Muscle of arm (tissue), 12 donors: ENCODE data around the gene TNS4. TPM values are rescaled to one million over a fixed set of nuclear protein-coding genes. Genes with fewer than 3 reads are reported as not detected.

Experiments used
- DNase-seq: peaks from one replicate; pipeline ENCODE4 v3.0.0-alpha.2; 2013
- polyA plus RNA-seq, 12 donors: library from polyadenylated mRNA; unstranded; fragments of 120-200 nt; gene quantifications; one replicate each; pipeline ENCODE4 v1.2.1, GENCODE V29; 2013; ENCODE audit not compliant: insufficient read length in 12 of 12

The TNS4 gene
- polyA plus RNA-seq, 12 donors: 0.04 to 6.8 (median 0.15) TPM; not detected in 5

- DNase-seq: no peak
Observed at GRCh38 chr17:40516581-40517285, 15.3 kb upstream of the TNS4 start.

- no peak for DNase-seq
Observed at GRCh38 chr17:40515491-40516041, 14.1 kb upstream of the TNS4 start.

GRCh38 chr17:40515011-40515410 is 13.6 kb upstream of the TNS4 start:
- no peak for DNase-seq

GRCh38 chr17:40514013-40514875 is 12.8 kb upstream of the TNS4 start:
- no peak for DNase-seq

- no peak for DNase-seq
Observed at GRCh38 chr17:40511667-40512220, 10.3 kb upstream of the TNS4 start.

GRCh38 chr17:40511136-40511535 is 9.7 kb upstream of the TNS4 start:
- no peak for DNase-seq

DNA sequence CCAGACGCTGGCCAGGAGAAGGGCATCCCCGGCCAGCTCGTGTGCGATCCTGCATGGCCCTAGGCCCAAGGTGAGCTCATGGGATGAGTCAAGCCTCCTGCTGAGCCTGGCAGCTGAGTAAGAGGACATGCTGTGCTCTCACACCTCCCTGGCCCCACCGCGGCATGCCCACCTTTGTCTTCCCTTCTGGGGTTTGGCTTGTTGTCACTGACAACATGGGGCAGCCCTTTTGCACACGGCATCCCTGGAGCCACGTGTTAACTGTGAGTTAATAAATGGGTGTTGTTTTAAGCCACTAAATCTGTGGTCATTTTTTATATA is 8.9 kb upstream of the TNS4 start:
- DNase-seq: no peak

- DNase-seq: no peak
Observed at GRCh38 chr17:40509626-40510327, 8.4 kb upstream of the TNS4 start.

DNA sequence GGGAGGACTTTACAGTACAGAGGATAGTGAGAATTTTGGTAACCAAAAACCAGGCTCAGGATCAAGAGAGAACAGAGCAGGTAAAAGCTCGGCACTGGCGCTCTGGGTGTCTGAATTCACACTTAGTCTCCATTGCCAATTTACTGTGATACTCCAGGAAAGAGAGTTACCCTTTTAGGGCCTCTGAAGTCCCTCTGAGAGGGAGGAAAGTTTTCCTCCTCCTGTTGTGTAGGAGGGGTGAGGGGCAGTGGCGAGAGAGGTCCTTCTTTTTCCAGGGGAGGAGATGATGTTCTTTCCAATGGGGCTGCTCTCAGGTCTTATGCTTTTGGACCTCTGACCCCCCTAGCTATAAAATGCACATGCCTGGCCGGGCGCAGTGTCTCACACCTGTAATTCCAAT is 5.4 kb upstream of the TNS4 start:
- DNase-seq: no peak

DNA sequence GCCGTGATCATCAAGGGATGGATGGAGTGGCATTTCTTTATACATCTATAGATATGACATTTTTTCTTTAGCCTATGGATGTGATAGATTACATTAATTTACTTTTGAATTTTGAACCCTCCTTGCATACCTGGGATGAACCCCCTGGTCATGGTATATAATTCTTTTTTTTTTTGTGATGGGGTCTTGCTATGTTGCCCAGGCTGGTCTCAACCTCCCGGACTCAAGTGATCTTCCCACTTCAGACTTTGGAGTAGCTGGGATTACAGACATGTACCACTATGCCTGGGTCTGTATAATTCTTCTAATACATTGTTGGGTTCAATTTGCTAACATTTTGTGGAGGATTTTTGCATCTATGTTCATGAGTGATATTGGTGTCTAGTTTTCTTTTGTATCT is 1.7 kb upstream of the TNS4 start:
- no peak for DNase-seq

DNA sequence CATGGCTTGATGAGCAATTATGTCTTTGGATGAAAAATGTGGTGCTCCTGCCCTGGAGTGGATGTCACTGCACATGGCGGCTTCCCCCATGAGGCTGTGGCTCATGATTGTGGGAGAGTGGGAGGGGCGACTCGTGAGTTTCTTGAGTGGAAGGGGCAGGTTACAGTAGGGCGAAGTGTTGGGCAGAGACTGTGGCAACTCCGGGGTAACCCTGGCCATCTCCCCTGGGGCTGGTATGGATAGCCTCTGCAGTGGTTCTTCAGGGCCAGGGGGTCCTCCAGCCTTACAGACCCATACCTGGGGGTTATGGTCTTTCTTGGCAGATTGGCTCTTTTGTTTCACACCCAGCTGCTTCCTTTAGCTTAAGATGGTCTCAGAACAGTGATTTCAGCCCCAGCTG is 1.3 kb upstream of the TNS4 start:
- no peak for DNase-seq

DNA sequence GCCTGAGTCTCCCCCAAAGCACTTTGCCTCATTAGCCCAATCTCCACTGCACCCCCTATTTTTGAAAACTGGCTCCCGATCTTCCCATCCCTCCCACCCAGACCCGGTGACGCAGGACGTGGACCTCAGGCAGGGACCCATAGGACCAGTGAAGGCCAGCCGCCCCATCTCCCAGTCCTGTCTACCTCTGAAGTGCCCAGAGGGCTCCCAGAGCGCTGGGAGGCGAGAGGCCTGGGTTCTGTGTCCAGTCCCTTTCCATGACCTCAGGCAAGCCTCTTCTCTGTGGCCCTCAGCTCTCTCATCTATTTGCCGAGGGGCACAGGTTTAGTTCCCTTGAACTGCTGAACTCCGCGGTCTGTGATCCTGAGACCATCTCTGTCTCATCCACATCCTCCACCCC is 714 bp downstream of the TNS4 start:
- DNase-seq: no peak

DNA sequence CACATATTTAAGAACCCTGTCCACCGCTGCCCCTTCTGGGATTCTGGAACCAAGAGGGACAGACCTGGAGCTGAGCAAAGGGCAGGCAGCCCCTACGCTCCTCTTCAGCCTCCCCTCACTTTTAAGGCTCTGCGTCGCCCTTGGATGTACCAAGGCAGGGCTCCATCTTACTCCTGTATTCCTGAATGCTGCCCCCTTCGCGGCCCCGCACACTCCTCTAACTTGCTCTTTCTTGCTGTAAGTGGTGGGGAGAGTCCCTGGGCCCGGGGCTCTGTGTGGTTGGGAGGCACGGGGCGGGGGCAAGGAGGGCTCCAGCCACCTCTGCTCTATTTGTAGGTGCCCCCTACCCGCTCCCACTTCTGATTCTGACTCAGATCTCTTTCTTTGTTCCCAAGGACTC is 1.2 kb downstream of the TNS4 start:
- DNase-seq: no peak

GRCh38 chr17:40499551-40500189 is 1.8 kb downstream of the TNS4 start:
- DNase-seq: peak; percentile 51

DNA sequence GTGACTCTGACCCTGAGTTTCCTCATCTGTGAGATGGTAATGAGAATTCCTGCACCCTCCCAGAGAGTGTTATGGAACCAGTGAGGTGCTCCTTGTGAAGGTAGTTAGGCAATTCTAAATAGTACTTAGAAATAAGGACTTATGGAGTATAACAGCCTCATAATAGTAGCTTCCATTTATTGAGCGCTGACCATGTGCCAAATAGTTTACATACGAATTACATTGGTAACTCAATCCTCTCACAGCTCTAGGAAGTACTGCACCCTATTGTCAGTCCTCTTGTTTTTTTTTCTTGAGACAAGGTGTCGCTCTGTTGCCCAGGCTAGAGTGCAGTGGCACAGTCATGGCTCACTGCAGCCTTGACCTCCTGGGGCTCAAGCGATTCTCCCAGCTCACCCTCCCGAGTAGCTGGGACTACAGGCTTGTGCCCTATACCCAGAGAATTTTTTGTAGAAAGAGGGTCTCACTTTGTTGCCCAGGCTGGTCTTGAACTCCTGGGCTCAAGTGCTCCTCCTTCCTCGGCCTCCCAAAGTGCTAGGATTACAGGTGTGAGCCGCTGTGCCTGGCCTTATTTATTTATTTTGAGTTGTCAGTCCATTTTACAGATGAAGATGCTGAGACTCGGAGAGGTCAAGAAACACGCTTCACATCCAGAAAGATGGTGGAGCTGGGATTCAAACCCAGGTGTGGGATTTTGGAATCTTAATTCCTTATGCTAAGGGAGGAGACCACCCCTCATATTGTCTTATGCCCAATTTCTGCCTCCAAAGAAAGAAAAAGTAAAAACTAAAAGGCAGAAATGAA is 2.9 kb downstream of the TNS4 start:
- DNase-seq: no peak

- DNase-seq: no peak
Observed at GRCh38 chr17:40497695-40498094, 3.7 kb downstream of the TNS4 start.

DNA sequence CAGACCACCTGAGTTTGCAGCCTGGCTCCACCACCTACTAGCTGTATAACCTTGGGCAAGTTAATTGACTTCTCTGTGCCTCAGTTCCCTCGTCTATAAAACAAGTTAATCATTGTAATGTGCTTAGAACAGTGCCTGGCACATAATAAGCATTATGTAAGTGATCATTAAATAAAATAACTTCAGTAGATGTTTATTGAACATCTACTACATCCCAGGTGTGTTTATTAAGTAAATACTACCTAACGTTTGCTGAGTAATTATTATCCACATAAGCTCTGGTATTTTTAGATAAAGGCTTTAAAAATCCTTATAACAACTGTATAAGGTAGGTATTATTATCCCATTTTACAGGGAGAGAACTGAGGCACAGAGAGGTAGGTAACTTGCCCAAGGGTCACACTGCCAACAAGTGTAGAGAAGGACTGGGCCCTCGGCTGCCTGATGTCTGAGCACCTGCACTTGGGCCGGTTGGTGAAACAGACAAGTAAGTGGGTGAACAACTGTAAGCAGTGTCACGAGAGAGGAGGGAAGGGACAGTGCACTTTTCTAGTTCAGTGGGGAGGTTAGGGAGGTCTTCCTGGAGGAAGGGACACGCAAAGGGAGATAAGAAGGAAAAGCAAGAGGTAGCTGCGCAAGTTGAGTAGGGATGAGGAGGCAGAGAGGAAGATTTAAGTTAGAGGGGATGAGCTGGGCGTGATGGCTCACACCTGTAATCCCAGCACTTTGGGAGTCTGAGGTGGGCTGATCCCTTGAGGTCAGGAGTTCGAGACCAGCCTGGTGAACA is 4.6 kb downstream of the TNS4 start:
- DNase-seq: no peak

DNA sequence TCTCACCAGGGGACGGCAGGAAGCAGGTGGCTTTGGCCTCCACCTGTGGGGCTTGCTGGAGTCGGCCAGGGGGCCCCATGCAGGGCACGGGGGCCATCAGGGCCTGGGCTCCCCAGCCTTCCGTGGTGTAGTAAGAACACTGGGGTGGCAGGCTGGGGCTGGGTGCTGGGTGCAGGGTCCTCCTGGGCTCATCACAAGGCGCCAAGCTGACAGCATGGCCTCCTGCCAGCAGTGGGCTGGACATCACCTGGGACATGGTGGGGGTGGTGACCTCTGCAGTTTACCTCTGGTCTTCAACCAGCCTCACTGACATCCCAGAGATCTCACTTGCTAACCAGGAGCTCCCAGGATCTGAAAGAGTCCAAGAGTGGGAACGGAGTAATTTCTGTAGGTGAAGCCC is 5.3 kb downstream of the TNS4 start:
- no peak for DNase-seq

DNA sequence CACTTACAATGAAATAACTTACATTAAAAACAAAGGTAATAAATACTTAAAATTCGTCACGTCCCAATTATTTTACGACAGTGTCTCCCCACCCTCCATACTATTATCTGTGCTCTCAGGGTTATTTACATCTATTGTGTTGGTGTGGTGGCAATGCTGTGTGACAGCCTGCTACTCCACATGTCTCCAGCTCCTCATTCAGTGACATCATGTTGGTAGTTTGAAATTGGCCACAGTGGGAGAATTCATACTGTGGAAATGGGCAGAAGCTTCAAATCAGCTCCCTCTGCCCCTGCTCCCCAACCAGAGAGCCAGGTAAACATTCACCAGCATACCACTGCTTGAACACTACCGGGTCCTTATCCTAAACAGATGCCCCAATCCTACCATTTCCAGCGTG is 6.3 kb downstream of the TNS4 start:
- DNase-seq: no peak

- DNase-seq: no peak
Observed at GRCh38 chr17:40493697-40494096, 7.7 kb downstream of the TNS4 start.
